ENCODE results near the gene CHRM4. TPM values are rescaled to one million over a fixed set of nuclear protein-coding genes. Genes with fewer than 3 reads are reported as not detected.

The CHRM4 gene
- total RNA-seq (1 to 10 TPM in 2 of 5 experiments, under 1 TPM in 1, not detected in 2; 0.48 to 3.5 (median 3.1) TPM), polyA plus RNA-seq (under 1 TPM; 0.15 to 0.17 TPM), total RNA-seq (1.2 reads per million)

DNA sequence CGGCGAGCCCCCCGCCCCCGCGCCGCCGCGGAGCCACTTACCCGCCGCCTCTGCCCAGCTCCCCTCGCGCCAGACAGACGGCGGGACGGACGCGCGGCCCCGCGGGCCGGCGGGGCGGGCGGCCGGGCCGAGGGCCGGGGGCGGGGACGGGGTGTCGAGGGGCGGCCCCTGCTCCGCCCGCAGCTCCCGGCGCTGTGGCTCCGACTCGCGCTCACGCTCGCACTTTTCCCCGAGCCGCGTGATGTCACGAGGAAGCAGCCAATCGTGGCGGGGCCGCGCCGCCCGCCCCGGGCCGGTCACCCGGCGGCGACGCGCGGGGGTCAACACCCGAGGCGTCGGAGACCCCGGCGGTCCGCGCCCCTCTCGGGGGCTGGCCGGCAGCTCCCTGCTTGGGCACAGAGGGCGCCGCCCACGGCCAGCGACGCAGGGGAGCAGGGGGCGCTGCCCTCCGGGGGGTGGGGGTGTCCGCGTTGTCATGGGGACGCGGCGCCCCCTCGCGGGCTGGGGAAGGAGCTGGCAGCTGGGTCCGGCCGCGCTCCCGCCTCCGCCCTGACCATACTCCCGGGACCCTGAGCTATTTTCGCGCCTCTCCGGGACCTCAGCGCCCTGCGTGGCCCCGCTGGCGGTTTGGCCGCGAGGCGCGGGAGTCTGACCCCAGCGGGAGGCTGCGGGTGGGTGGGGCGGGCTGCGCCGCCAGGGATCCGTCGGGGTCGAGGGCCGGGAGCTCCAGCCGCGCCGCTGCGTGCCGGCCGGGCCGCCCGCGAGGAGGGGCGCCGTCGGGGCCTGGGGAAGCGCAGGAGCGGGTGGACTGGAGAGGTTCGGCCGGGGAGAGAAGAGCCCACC lies at the start of gene CHRM4:
TSS of gene CHRM4 (minus strand) at position 199 of the 843 bp plus-strand sequence. CDS start 5,219 bp downstream, outside the sequence.
- H3K4me1 Mint-ChIP-seq: peaks cover 7 to 35% (median 26%) of the 10 kb centered on the region in 7 donors
- Histone ChIP-seq H3K36me3 (ENCODE audit: control insufficient read depth in 2 of 3, insufficient read depth in 3 of 3, low read length in 3 of 3) (peaks cover 0 to 3% (median 0%) of the 10 kb centered on the region in 3 experiments), H3K27ac (ENCODE audit: low read depth, low read length) (no peak within 1 kb of the TSS), H3K27me3 (ENCODE audit: control insufficient read depth in 2 of 2, insufficient read depth in 2 of 2, low read length in 2 of 2) (peaks cover 0 to 21% of the 10 kb centered on the region in 2 donors), H3K4me3 (ENCODE audit: low read length) (peak within 1 kb of the TSS; percentile 35), H3K4me1 (ENCODE audit: control insufficient read depth in 2 of 2, insufficient read depth in 2 of 2, low read length in 2 of 2) (peaks cover 14 to 21% of the 10 kb centered on the region in 2 donors), H3K9me3 (ENCODE audit: control insufficient read depth in 2 of 3, low read length in 3 of 3) (no peaks in the 10 kb centered on the region)
- peaks cover 33 to 52% (median 44%) of the 10 kb centered on the region in 5 donors for H3K27me3 Mint-ChIP-seq
- CTCF ChIA-PET: no interaction called here
- peaks cover 0 to 4% (median 3%) of the 10 kb centered on the region in 5 donors for H3K36me3 Mint-ChIP-seq
- peak within 1 kb of the TSS; percentile 70 to 84 (median 78) for H3K4me3 Mint-ChIP-seq
- H3K9me3 Mint-ChIP-seq: peaks cover 0 to 2% (median 0%) of the 10 kb centered on the region in 11 donors
- ATAC-seq (no peak), DNase-seq (peak in 1 of 9 donors; percentile 53)
- intact Hi-C loops (cut with micrococcal nuclease): loop anchor here (2.0 to 5.0 kb wide), 2 partner anchors 225 to 226 kb away; partner anchors contain the start of genes ATG13 (in 2 of the 2) and HARBI1 (in 2 of the 2)
- peak within 1 kb of the TSS in 1 of 9 donors; percentile 81 for H3K27ac Mint-ChIP-seq
- POLR2A ChIA-PET: interaction anchor here (1.0 to 1.6 kb wide), 2 partner anchors 9 to 14 kb away, joined by 3 to 4 read pairs; no protein-coding TSS in a partner anchor

DNA sequence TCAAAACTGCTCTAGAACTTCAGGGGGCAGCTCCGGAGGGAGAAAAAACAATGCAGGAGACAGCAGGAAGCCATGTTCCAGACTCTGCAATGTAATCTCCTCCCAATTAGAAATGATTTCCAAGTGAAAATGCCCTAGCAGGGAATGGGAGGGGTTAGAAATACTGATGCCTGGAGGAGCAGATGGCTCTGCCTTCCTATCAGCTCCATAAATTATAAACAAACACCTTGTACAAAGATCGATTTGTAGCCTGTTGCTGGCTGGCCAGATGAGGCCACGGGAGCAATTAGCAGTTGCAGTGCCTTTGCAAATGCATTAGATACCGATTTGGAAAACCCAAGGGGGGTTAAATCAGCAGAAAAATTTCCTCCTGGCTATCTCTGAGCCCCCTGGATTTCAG lies 46.6 kb upstream of the CHRM4 start:
- CTCF ChIA-PET: no interaction called here
- H3K27me3 Mint-ChIP-seq: no peaks in the 10 kb centered on the region
- H3K9me3 ChIP-seq (ENCODE audit: control insufficient read depth in 2 of 3, low read length in 3 of 3): no peaks in the 10 kb centered on the region
- no peaks in the 10 kb centered on the region for H3K4me1 ChIP-seq (ENCODE audit: control insufficient read depth in 2 of 2, insufficient read depth in 2 of 2, low read length in 2 of 2)
- intact Hi-C loops (cut with micrococcal nuclease): no loop called here
- peaks cover 0 to 3% (median 0%) of the 10 kb centered on the region in 7 donors for H3K4me1 Mint-ChIP-seq
- no peak overlapping the region for H3K27ac ChIP-seq (ENCODE audit: low read depth, low read length)
- H3K9me3 Mint-ChIP-seq: no peaks in the 10 kb centered on the region
- H3K36me3 Mint-ChIP-seq: peaks cover 5 to 64% (median 45%) of the 10 kb centered on the region in 5 donors
- H3K4me3 Mint-ChIP-seq: no peak overlapping the region
- H3K4me3 ChIP-seq (ENCODE audit: low read length): no peak overlapping the region
- no peaks in the 10 kb centered on the region for H3K27me3 ChIP-seq (ENCODE audit: control insufficient read depth in 2 of 2, insufficient read depth in 2 of 2, low read length in 2 of 2)
- ATAC-seq: no peak
- POLR2A ChIA-PET: no interaction called here
- no peak overlapping the region for H3K27ac Mint-ChIP-seq
- no peak for DNase-seq
- peaks cover 6 to 45% (median 9%) of the 10 kb centered on the region in 3 experiments for H3K36me3 ChIP-seq (ENCODE audit: control insufficient read depth in 2 of 3, insufficient read depth in 3 of 3, low read length in 3 of 3)

DNA sequence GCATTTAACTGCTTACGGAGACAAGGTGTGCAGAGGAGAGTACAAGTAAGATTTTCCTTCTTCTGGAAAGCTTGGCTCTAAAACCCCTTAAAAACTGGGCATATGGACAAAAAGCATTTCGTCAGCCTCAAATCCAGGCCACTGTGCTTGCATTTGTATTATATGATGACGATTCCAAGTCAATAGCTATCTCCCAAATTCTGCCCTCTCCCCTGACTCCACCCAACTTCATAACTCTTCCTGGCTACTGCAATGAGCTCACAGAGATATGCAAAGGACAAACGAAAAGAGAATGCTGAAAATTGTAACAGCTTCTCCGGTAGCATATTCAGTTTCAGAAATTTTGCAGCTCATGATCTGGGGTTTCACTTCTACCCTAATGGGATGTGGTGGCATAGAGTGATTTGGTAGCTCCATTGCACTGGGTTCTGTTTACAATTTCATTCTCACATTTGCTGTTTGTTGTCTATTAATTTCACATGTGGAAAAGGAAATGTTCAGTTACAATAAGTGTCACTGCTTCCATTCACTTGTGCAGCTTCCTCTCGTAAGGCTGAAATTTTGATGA lies 45.6 kb upstream of the CHRM4 start:
- H3K9me3 Mint-ChIP-seq: no peaks in the 10 kb centered on the region
- Histone ChIP-seq H3K4me1 (ENCODE audit: control insufficient read depth in 2 of 2, insufficient read depth in 2 of 2, low read length in 2 of 2) (no peaks in the 10 kb centered on the region), H3K27ac (ENCODE audit: low read depth, low read length) (no peak overlapping the region), H3K36me3 (ENCODE audit: control insufficient read depth in 2 of 3, insufficient read depth in 3 of 3, low read length in 3 of 3) (peaks cover 6 to 45% (median 9%) of the 10 kb centered on the region in 3 experiments), H3K4me3 (ENCODE audit: low read length) (no peak overlapping the region), H3K9me3 (ENCODE audit: control insufficient read depth in 2 of 3, low read length in 3 of 3) (no peaks in the 10 kb centered on the region), H3K27me3 (ENCODE audit: control insufficient read depth in 2 of 2, insufficient read depth in 2 of 2, low read length in 2 of 2) (no peaks in the 10 kb centered on the region)
- intact Hi-C loops (cut with micrococcal nuclease): no loop called here
- H3K4me3 Mint-ChIP-seq: no peak overlapping the region
- ATAC-seq (no peak), DNase-seq (no peak)
- CTCF ChIA-PET: no interaction called here
- peaks cover 1 to 63% (median 44%) of the 10 kb centered on the region in 5 donors for H3K36me3 Mint-ChIP-seq
- H3K27me3 Mint-ChIP-seq: no peaks in the 10 kb centered on the region
- POLR2A ChIA-PET: interaction anchor here (0.5 to 0.7 kb wide), 2 partner anchors 157 to 235 kb away, joined by 3 read pairs; no protein-coding TSS in a partner anchor
- peaks cover 0 to 3% (median 0%) of the 10 kb centered on the region in 7 donors for H3K4me1 Mint-ChIP-seq
- H3K27ac Mint-ChIP-seq: no peak overlapping the region

DNA sequence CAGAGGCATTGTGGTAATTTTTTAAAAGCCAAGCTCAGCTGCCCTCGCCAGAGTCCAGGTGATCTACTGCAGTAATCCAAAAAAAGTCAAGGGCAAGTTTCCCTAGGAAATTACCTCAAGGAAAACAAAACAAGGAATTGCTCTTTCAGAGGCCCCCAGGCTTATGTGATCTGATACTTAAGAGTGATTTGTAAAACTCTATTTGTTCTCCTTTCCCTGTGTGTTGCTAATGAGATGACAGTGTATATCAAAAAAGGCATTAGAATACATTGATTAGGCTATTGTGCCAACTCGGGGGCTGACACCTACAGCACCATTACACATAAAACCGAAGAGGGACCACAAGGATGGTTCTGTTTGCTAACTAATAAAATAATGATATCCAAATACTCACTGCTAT lies 44.5 kb upstream of the CHRM4 start:
- CTCF ChIA-PET: interaction anchor here (0.7 kb wide), 1 partner anchor 799 kb away, joined by 3 read pairs; no protein-coding TSS in a partner anchor
- no peak overlapping the region for H3K27ac Mint-ChIP-seq
- intact Hi-C loops (cut with micrococcal nuclease): no loop called here
- Histone ChIP-seq H3K9me3 (ENCODE audit: control insufficient read depth in 2 of 3, low read length in 3 of 3) (no peaks in the 10 kb centered on the region), H3K4me3 (ENCODE audit: low read length) (no peak overlapping the region), H3K4me1 (ENCODE audit: control insufficient read depth in 2 of 2, insufficient read depth in 2 of 2, low read length in 2 of 2) (no peaks in the 10 kb centered on the region), H3K27ac (ENCODE audit: low read depth, low read length) (no peak overlapping the region), H3K27me3 (ENCODE audit: control insufficient read depth in 2 of 2, insufficient read depth in 2 of 2, low read length in 2 of 2) (no peaks in the 10 kb centered on the region), H3K36me3 (ENCODE audit: control insufficient read depth in 2 of 3, insufficient read depth in 3 of 3, low read length in 3 of 3) (peaks cover 6 to 50% (median 13%) of the 10 kb centered on the region in 3 experiments)
- no peak overlapping the region for H3K4me3 Mint-ChIP-seq
- peaks cover 4 to 61% (median 45%) of the 10 kb centered on the region in 5 donors for H3K36me3 Mint-ChIP-seq
- DNase-seq (no peak), ATAC-seq (no peak)
- peaks cover 0 to 3% (median 0%) of the 10 kb centered on the region in 7 donors for H3K4me1 Mint-ChIP-seq
- no peaks in the 10 kb centered on the region for H3K27me3 Mint-ChIP-seq
- POLR2A ChIA-PET: no interaction called here
- H3K9me3 Mint-ChIP-seq: no peaks in the 10 kb centered on the region

DNA sequence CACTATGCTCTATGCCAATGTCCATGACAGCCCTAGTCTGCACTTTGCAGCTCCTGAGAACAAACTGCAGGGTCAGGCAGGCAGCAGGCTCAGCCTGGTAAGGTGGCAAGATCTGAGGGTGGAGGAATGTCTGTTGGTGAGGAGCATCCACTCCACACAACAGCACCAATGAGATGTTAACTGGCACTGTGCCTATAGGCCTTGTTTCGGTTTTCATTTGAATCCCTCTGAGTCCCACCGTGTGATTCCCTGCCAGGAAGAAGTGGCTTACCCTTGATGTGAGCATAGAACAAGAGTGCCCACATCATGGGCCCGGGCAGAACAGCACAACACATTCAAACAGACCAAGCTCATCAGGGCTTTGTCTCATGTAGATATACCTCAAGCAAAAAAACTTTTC lies 44.1 kb upstream of the CHRM4 start:
- Mint-ChIP-seq H3K4me1 (peaks cover 0 to 3% (median 0%) of the 10 kb centered on the region in 7 donors), H3K27me3 (no peaks in the 10 kb centered on the region), H3K36me3 (peaks cover 4 to 57% (median 42%) of the 10 kb centered on the region in 5 donors), H3K4me3 (no peak overlapping the region), H3K27ac (no peak overlapping the region), H3K9me3 (no peaks in the 10 kb centered on the region)
- intact Hi-C loops (cut with micrococcal nuclease): no loop called here
- H3K27ac ChIP-seq (ENCODE audit: low read depth, low read length): no peak overlapping the region
- no peaks in the 10 kb centered on the region for H3K27me3 ChIP-seq (ENCODE audit: control insufficient read depth in 2 of 2, insufficient read depth in 2 of 2, low read length in 2 of 2)
- ATAC-seq (no peak), DNase-seq (no peak)
- peaks cover 6 to 54% (median 13%) of the 10 kb centered on the region in 3 experiments for H3K36me3 ChIP-seq (ENCODE audit: control insufficient read depth in 2 of 3, insufficient read depth in 3 of 3, low read length in 3 of 3)
- H3K9me3 ChIP-seq (ENCODE audit: control insufficient read depth in 2 of 3, low read length in 3 of 3): no peaks in the 10 kb centered on the region
- CTCF ChIA-PET: no interaction called here
- H3K4me3 ChIP-seq (ENCODE audit: low read length): no peak overlapping the region
- H3K4me1 ChIP-seq (ENCODE audit: control insufficient read depth in 2 of 2, insufficient read depth in 2 of 2, low read length in 2 of 2): no peaks in the 10 kb centered on the region
- POLR2A ChIA-PET: no interaction called here

DNA sequence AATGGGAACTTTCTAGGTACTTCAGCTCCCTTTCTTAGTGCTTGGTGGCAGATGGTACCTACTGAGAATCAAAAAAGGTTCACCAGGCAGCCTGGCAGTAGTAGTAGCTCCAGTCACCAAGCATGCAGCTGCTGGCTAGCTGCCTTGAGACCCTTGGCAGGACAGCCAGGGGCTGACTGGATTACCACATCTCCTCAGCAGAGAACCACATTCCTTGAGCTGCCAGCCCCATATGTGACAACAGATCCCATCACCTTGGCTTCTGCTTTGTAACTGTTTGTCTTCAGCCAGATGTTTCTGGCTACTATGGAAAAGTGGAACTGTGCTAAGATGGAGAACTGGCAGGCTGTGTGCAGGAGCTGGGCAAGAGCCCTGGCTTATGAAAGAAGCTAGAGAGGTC lies 39.6 kb upstream of the CHRM4 start:
- Mint-ChIP-seq H3K4me3 (no peak overlapping the region), H3K27me3 (no peaks in the 10 kb centered on the region), H3K9me3 (no peaks in the 10 kb centered on the region), H3K27ac (no peak overlapping the region), H3K36me3 (peaks cover 4 to 72% (median 45%) of the 10 kb centered on the region in 5 donors), H3K4me1 (no peaks in the 10 kb centered on the region)
- ATAC-seq: no peak
- Histone ChIP-seq H3K36me3 (ENCODE audit: control insufficient read depth in 2 of 3, insufficient read depth in 3 of 3, low read length in 3 of 3) (peaks cover 6 to 69% (median 13%) of the 10 kb centered on the region in 3 experiments), H3K4me3 (ENCODE audit: low read length) (no peak overlapping the region), H3K27ac (ENCODE audit: low read depth, low read length) (no peak overlapping the region), H3K4me1 (ENCODE audit: control insufficient read depth in 2 of 2, insufficient read depth in 2 of 2, low read length in 2 of 2) (no peaks in the 10 kb centered on the region), H3K9me3 (ENCODE audit: control insufficient read depth in 2 of 3, low read length in 3 of 3) (no peaks in the 10 kb centered on the region), H3K27me3 (ENCODE audit: control insufficient read depth in 2 of 2, insufficient read depth in 2 of 2, low read length in 2 of 2) (no peaks in the 10 kb centered on the region)
- ChIA-PET POLR2A (no interaction called here), CTCF (interaction anchor here (0.7 kb wide), 1 partner anchor 43 kb away, joined by 4 read pairs; no protein-coding TSS in a partner anchor)
- no peak for DNase-seq
- intact Hi-C loops (cut with micrococcal nuclease): no loop called here
